Suppressor macrophage treated with lipopolysaccharide for 1 hour (primary cell): ENCODE data around the gene SLC16A6.
"Not testable (repeated sequence)": the region's sequence is repeated elsewhere in the genome, so short reads cannot be mapped to it uniquely, and the experiment has no call there.

ENCODE experiments used
- DNase-seq, 3 donors: peaks; one replicate each; pipeline ENCODE4 v3.0.0-alpha.2; 2020 to 2022

Gene SLC16A6

GRCh38 chr17:68288804-68289203, 2.1 kb downstream of the SLC16A6 start:
- DNase-seq, result peak; percentile 89 to 95 (median 93)

GRCh38 chr17:68288375-68288774, 2.6 kb downstream of the SLC16A6 start:
- peak; percentile 82 to 94 (median 91) for DNase-seq

- not testable (repeated sequence) for DNase-seq
Observed at GRCh38 chr17:68281965-68282364, 9.0 kb downstream of the SLC16A6 start.

GRCh38 chr17:68277807-68278206, 13.1 kb downstream of the SLC16A6 start:
- DNase-seq, result no peak

GRCh38 chr17:68276339-68276738, 14.6 kb downstream of the SLC16A6 start:
- not testable (repeated sequence) for DNase-seq

- peak in 2 of 3 donors; percentile 39 to 52 for DNase-seq
Observed at GRCh38 chr17:68273722-68274121, 17.2 kb downstream of the SLC16A6 start.

- not testable (repeated sequence) for DNase-seq
Observed at GRCh38 chr17:68265833-68266232, 25.1 kb downstream of the SLC16A6 start.

GRCh38 chr17:68263101-68263681, 27.7 kb downstream of the SLC16A6 start:
- DNase-seq, result peak; percentile 68 to 71 (median 69)

- DNase-seq, result not testable (repeated sequence)
Observed at GRCh38 chr17:68262467-68262866, 28.5 kb downstream of the SLC16A6 start.

- DNase-seq, result no peak
Observed at GRCh38 chr17:68260051-68260762, 30.7 kb downstream of the SLC16A6 start.

- not testable (repeated sequence) for DNase-seq
Observed at GRCh38 chr17:68259648-68259951, 31.3 kb downstream of the SLC16A6 start.

- peak; percentile 54 to 88 (median 68) for DNase-seq
Observed at GRCh38 chr17:68258890-68259647, 31.9 kb downstream of the SLC16A6 start.

GRCh38 chr17:68257934-68258333, 33.0 kb downstream of the SLC16A6 start:
- peak in 1 of 3 donors; percentile 27 for DNase-seq

- DNase-seq, result not testable (repeated sequence)
Observed at GRCh38 chr17:68256701-68257100, 34.2 kb downstream of the SLC16A6 start.

- DNase-seq, result peak; percentile 17 to 50 (median 44)
Observed at GRCh38 chr17:68255731-68256538, 35.0 kb downstream of the SLC16A6 start.

GRCh38 chr17:68255151-68255550, 35.8 kb downstream of the SLC16A6 start:
- DNase-seq, result no peak

- DNase-seq, result not testable (repeated sequence)
Observed at GRCh38 chr17:68253426-68253825, 37.5 kb downstream of the SLC16A6 start.

GRCh38 chr17:68249354-68249765, 41.6 kb downstream of the SLC16A6 start:
- DNase-seq, result peak; percentile 48 to 73 (median 63)

GRCh38 chr17:68248891-68249290, 42.0 kb downstream of the SLC16A6 start:
- DNase-seq, result peak; percentile 61 to 83 (median 68)

- peak; percentile 71 to 88 (median 85) for DNase-seq
Observed at GRCh38 chr17:68248199-68248825, 42.6 kb downstream of the SLC16A6 start.

GRCh38 chr17:68247445-68248198, 43.3 kb downstream of the SLC16A6 start, which contains the start of gene AMZ2:
Gene AMZ2 (plus strand): TSS chr17:68248043. CDS start chr17:68250188, 2,145 bp downstream.
- peak; percentile 97 to 99 (median 99) for DNase-seq
